Measurements from ENCODE around the gene MAIP1. TPM values are rescaled to one million over a fixed set of nuclear protein-coding genes. Genes with fewer than 3 reads are reported as not detected.
"Not testable (repeated sequence)": the region's sequence is repeated elsewhere in the genome, so short reads cannot be mapped to it uniquely, and the experiment has no call there.

MAIP1 gene, protein sequence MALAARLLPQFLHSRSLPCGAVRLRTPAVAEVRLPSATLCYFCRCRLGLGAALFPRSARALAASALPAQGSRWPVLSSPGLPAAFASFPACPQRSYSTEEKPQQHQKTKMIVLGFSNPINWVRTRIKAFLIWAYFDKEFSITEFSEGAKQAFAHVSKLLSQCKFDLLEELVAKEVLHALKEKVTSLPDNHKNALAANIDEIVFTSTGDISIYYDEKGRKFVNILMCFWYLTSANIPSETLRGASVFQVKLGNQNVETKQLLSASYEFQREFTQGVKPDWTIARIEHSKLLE
- polyA plus RNA-seq (2012; ENCODE audit: insufficient read depth, insufficient read length): 46.1 TPM

DNA sequence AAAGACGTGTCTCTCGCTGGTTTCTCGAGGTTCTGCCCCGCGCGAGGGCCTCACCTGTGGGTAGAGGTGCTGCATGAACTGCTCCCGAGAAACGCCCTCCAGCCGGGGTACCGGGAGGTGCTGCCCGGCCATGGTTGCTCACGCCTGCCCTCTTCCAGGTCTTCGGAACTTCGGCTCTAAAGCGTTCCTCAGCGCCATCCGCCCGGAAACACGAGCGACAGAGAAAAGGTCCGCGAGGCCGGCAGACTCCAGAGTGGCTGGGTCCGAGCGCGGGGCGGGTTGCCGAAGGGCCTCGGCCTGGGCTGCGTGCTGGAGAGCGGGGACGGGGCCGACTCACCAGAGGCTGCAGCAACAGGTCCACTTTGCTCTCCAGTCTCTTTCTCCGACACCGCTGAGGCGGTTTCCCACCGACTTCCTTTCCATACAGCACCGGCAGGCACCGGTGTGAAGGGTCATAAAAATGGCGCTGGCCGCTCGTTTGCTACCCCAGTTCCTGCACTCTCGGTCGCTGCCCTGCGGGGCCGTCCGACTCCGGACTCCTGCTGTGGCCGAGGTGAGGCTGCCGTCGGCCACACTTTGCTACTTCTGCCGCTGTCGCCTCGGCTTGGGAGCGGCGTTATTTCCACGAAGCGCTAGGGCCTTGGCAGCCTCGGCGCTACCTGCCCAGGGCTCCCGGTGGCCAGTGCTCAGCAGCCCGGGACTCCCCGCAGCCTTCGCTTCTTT lies at the start of gene MAIP1, which contains the start of gene TYW5:
Gene MAIP1, plus strand, starts transcription at position 244 of the 723 bp plus-strand sequence. Its CDS starts 217 bp downstream, at position 461.
Gene TYW5, minus strand, starts transcription at position 153 of the 723 bp plus-strand sequence. Its CDS starts 21 bp downstream, at position 132.
- DNase-seq (ENCODE audit: low read depth, low spot score): peak; percentile 70

DNA sequence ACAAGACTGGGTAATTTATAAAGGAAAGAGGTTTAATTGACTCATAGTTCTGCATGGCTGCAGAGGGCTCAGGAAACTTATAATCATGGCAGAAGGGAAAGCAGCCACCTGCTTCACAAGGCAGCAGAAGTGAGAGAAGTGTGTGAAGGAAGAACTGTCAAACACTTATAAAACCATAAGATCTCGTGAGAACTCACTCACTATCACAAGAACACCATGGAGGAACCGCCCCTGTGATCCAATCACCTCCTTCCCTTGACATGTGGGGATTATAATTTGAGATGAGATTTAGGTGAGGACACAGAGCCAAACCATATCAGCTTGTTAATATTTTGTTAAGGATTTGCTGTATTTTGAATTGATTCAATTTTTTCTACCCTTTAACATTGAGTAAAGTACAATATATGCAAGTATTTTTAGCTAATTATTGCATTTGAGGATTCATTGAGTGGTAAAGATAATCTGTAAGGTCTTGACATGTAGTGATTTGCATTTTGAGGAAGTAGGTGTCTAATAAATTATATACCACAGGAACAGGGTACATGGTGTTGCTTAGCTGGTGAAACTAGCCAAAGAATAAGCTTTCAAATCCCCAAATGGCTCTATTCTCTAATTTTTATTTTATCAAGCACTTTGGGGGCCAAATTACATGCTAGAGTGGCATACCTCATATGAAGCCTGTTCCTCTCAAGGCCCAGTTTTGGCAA lies 48.2 kb upstream of the MAIP1 start:
- DNase-seq (ENCODE audit: low read depth, low spot score): no peak
- H3K4me3 ChIP-seq (ENCODE audit: low read length): no peak overlapping the region

More for the DNA sequence above, at the start of gene MAIP1, which contains the start of gene TYW5:
- H3K4me3 ChIP-seq (ENCODE audit: low read length): peak within 1 kb of the TSS; percentile 79

DNA sequence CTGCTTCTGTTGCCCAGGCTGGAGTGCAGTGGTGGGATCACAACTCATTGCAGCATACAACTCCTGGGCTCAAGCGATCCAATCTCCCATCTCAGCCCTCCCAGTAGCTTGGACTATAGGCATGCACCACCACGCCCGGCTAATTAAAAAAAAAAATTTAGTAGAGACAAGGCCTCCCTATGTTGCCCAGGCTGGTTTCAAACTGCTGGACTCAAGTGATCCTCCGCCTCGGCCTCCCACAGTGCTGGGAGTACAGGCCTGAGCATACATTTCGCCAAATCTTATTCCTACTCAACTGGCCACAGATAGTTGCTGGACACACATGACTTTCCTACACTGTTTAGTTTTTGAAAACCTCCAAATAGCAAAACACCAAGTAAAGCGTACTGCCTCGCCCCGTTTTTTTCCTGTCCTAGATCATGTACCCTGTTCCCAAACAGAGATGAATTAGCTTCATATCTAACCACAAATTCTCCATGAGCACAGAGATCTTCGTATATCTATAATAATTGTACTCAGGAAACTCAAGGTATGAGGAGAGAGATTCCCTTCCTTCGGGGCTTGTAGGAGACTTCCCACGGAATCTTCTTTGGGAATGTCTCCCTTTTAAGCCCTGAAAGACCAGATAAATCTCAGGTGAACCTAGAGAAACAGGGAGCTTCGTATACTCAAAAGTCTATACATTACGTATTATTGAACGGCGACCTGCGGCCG lies 44.9 kb upstream of the MAIP1 start:
- peak overlapping the region; percentile 92 for H3K4me3 ChIP-seq (ENCODE audit: low read length)
- DNase-seq (ENCODE audit: low read depth, low spot score): peak; percentile 7

DNA sequence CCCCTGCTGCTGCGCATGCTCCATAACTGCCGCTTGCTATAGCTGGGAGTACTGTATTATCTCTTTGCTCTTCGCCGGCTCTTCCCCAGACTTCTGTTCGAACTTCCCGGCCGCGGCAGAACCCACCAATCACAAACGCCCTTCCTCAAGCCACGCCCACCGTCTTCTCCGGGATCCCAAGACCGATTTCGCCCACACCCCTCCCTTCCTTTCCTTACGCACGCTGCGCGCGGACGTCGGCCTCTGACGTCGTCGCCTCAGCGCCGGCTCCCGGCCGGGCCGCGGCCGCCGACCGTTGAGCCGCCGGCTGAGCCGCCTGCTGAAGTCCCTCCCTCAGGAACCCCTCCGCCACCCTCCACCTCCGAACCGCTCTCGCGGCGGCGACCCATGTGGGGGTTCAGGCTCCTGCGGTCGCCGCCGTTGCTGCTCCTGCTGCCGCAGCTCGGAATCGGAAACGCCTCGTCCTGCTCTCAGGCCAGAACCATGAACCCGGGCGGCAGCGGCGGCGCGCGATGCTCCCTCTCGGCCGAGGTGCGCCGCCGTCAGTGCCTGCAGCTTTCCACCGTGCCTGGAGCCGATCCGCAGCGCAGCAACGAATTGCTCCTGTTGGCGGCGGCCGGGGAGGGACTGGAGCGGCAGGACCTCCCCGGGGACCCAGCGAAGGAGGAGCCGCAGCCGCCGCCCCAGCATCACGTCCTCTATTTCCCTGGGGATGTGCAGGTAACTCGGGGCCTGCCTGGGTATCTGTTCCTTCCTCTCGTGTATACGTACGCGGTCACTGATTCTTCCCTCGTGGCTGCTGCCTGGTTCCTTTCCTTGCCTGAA lies 44.1 kb upstream of the MAIP1 start, which contains the start of gene C2orf69:
Gene C2orf69, plus strand, starts transcription at position 242 of the 825 bp plus-strand sequence. Its CDS starts 146 bp downstream, at position 388.
- peak; percentile 97 for DNase-seq (ENCODE audit: low read depth, low spot score)
- H3K4me3 ChIP-seq (ENCODE audit: low read length): peak within 1 kb of the TSS; percentile 92

DNA sequence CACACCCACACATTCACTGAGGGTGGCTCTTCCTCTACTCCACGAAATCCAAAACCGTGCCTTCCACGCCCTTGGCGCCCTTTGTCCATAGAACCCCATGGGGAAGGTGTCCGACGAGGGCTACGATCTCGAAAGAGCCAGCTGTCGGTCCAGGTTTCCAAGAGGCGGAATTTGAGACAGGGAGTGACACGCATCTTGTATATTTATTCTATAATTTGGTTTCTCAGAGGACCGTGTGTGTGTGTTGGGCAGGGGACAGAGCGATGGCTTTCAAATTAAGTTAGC lies 43.6 kb upstream of the MAIP1 start:
- DNase-seq (ENCODE audit: low read depth, low spot score): no peak
- peak overlapping the region; percentile 92 for H3K4me3 ChIP-seq (ENCODE audit: low read length)

DNA sequence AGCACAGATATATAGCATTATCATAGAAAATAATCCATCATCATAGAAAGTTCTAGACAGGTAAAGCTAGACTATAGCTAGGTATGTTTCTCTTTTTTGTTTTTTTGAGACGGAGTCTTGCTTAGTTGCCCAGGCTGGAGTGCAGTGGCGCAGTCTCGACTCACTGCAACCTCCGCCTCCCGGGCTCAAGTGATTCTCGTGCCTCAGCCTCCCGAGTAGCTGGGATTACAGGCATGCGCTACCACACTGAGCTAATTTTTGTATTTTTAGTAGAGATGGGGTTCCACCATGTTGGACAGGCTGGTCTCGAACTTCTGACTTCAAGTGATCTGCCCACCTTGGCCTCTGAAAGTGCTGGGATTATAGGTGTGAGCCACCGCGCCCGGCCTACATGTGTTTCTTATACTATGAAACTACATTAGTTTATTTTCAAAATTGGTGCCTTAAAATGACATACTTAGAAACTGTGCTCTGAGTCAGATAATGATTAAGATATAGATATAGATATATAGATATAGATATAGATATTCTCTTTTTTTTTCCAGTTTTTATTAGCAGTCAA lies 42.7 kb upstream of the MAIP1 start:
- not testable (repeated sequence) for DNase-seq (ENCODE audit: low read depth, low spot score)
- H3K4me3 ChIP-seq (ENCODE audit: low read length): peak overlapping the region; percentile 92

DNA sequence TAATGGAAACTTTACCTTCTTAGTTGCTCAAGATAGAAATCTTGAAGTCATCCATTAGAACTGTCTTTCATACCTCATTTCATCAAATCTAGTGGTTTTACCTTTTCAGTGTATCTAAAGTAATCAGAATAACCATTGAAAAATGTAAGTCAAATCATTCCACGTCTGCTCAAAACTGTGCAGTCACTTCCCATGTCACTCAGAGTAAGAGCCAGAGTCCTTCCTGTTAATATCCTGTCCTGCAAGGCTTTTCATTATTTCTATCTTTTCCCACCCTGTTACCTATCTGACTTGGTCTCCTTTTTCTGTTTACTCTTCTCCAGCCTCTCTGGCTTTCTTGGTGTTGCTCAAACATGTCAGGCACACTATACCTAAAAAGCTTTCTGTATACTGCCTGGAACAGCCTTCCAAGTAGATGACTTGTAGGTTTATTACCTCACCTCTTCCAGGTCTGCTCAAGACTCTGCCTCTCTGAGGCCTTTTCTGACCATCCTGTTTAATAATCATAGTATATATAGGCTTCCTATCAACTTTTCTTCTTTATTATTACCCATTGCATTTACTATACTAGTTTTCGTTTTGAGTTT lies 40.9 kb upstream of the MAIP1 start:
- no peak for DNase-seq (ENCODE audit: low read depth, low spot score)
- H3K4me3 ChIP-seq (ENCODE audit: low read length): no peak overlapping the region

DNA sequence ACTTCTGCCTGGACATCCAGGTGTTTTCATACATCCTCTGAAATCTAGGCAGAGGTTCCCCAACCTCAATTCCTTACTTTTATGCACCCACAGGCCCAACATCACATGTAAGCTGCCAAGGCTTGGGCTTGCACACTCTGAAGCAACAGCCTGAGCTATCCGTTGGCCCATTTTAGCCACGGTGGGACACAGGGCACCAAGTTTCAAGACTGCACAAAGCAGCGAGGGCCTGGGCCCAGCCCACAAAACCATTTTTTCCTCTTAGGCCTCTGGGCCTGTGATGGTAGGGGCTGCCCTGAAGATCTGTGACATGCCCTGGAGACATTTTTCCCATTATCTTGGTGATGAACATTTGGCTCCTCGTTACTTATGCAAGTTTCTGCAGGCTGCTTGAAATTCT lies 38.4 kb upstream of the MAIP1 start:
- DNase-seq (ENCODE audit: low read depth, low spot score): no peak
- no peak overlapping the region for H3K4me3 ChIP-seq (ENCODE audit: low read length)

DNA sequence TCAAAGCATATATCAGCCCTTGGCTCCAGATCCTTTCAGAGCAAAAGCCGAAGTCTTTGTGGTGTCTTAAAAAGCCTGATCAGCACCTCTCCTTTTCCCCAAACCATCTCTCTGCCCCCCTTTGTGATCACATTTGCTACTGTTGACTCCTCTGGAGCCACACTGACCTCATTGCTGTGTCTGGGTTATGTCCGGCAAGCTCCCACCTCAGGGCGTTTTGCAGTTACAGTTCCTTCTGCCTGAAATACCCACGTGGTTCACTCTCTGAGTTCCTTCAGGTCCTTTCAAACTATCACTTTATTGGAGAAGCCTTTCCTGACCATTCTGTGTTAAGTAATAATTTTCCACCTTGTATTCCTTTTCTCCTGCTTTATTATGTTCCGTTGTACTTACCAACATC lies 32.5 kb upstream of the MAIP1 start:
- no peak for DNase-seq (ENCODE audit: low read depth, low spot score)
- H3K4me3 ChIP-seq (ENCODE audit: low read length): no peak overlapping the region

DNA sequence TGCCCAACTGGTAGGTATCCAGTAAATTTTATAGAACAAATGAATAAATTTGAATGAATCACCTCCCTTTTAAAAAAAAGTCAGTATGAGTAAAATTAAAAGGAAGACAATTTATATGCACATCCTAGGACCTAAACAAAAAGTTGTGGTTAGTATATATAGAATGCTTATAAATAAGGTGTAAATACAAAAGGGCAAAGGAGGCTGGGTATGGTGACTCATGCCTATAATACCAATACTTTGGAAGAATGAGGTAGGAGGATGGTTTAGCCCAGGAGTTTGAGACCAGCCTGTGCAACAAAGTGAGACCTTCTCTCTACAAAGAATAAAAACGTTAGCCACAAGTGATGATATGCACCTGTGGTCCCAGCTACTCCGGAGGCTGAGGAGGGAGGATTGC lies 31.5 kb upstream of the MAIP1 start:
- H3K4me3 ChIP-seq (ENCODE audit: low read length): no peak overlapping the region
- no peak for DNase-seq (ENCODE audit: low read depth, low spot score)

DNA sequence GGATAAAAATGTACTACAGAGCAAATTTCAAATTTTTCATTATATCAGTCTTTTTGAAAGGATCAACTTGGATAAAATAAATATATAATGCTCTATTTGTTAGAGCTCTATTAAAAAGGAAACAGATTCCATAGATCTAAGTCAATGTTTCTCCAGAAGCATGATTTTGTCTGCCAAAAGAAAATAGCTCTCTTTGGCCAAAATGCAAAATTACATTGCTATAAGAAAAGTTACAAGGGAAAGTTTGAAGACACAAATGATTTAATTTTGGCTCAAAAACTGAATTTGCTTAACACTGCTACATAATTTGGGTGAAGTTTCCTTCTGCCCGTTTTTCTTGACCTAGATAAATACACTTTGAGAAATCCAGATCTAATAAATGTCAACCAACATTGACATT lies 28.6 kb upstream of the MAIP1 start:
- no peak for DNase-seq (ENCODE audit: low read depth, low spot score)

DNA sequence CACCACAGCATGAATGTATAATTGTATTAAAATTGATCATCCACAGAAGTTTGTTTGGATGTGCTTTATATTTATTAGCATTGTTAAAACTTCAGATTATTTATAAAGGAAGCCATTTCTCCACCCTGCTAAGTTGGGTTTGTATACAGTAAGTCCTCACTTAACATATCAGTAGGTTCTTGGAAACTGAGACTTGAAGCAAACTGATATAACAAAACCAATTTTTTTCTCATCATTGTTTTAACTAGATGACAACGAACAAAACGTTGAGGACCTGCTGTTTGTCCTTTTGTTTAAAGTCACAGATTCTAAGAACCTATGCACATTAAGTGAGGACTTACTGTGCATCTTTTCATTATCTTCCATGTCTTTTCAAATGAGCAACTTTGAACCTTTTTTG lies 27.2 kb upstream of the MAIP1 start:
- H3K4me3 ChIP-seq (ENCODE audit: low read length): no peak overlapping the region
- DNase-seq (ENCODE audit: low read depth, low spot score): no peak

More for the DNA sequence above, 28.6 kb upstream of the MAIP1 start:
- H3K4me3 ChIP-seq (ENCODE audit: low read length): no peak overlapping the region

DNA sequence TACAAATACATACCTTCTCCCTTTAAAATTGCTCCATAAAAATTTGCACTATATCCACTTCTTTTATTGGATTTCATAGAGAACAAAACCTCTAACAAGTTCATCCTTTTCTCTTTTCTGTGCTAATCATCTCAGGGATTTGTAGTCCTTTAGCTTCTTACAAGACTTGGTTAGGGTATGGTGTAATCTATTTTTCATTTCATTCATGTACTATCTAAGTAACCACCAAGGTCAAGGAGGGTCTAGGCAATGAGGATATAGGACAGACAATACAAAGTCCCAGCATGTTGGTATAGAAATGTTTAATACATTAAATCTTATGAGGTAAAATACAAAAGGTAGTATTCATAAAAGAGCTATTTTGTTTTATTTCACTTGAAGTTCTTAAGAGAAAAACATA lies 26.8 kb upstream of the MAIP1 start:
- no peak for DNase-seq (ENCODE audit: low read depth, low spot score)
- no peak overlapping the region for H3K4me3 ChIP-seq (ENCODE audit: low read length)

DNA sequence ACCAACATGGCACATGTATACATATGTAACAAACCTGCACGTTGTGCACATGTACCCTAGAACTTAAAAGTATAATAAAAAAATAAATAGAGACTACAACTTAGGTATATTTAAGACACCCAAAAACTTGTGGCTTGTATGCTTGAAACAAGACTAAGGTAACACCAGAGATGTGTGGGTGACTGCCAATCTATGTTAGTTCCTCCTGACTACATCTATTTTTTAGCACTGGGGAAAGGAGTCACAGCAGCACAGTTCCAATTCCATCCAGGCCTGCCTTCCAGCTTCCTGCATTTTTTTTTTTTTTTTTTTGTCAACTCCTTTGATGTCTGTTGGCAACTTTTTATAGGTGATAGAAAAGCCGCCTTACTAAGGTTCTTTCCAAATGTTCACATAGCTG lies 26.1 kb upstream of the MAIP1 start:
- DNase-seq (ENCODE audit: low read depth, low spot score): no peak
- no peak overlapping the region for H3K4me3 ChIP-seq (ENCODE audit: low read length)

DNA sequence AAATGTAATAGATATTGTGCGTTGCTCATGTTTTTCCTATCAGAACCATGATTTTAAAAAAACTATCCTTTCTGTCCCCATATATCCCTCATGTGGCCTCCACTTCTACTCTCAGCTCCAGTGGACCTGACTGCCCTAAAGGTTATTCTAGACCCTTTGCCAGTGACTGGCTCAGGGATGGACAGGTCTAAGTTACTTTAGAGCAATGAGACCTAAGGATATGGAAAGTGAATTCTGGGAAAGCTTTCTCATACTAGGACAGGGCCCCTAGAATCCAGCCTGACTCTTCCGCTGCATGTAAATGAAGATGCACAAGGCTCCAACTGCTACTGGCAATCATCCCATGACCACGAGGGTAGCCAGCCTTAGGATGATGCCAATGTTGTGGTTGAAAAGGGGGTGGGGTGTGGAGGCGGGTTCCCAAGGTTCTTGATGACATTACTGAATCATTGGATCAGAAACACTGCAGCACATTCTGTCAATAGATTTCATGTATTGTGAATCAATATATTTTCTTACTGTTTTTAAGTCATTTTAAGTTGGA lies 23.0 kb upstream of the MAIP1 start:
- no peak overlapping the region for H3K4me3 ChIP-seq (ENCODE audit: low read length)
- no peak for DNase-seq (ENCODE audit: low read depth, low spot score)

DNA sequence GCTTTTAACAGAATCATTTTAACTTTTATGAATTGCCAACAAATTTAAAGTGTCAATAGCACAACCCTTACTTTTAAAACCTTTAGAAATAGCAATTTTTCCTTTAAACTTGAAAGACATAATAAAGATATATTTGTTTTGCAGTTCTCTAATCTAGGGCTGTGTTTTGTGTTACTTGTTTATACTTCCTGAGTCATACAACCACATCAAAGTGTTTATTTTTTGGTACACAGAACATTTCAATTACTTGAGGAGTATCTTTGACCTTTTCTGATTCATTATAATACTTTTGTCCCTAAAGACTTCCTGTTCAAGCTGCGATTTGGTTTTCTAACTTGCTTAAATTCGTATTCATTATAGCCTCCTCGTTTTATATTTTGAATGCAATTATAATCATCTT lies 21.9 kb upstream of the MAIP1 start:
- DNase-seq (ENCODE audit: low read depth, low spot score): no peak
- no peak overlapping the region for H3K4me3 ChIP-seq (ENCODE audit: low read length)

DNA sequence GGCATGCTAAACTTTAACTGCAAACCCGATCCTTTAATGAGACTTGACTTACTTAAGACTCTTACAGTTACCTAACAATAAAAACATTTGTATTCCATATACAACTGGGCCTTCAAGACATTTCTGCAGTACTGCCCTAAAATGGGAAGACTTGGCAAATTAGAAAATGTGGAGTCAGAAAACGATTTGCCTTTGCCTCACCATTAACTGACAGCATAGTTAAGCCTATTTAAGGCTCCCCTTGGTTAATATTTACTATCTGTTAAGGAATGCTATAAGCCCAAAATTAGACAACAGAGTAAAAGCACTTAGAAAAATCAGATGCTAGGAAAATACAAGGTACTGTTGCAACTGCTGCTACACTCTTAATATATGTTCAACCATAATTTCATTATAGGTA lies 18.8 kb upstream of the MAIP1 start:
- DNase-seq (ENCODE audit: low read depth, low spot score): no peak
- no peak overlapping the region for H3K4me3 ChIP-seq (ENCODE audit: low read length)

DNA sequence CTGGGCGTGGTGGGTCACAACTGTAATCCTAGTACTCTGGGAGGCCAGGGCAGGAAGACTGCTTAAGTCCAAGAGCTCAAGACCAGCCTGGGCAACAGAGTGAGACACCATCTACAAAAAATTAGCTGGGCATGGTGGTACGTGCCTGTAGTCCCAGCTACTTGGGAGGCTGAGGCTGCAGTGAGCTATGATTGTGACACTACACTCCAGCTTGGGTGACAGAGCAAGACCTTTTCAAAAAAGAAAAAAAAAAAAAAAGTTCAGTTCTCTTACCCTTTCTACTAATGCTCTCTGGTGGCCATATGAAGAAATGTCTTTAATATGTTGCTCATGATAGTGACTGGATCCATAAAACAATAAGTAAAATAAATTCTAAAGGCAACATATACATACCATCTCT lies 15.0 kb upstream of the MAIP1 start:
- DNase-seq (ENCODE audit: low read depth, low spot score): peak; percentile 19
- no peak overlapping the region for H3K4me3 ChIP-seq (ENCODE audit: low read length)
